GM23338 (cell line): ENCODE measurements around the gene CDH18. TPM values are rescaled to one million over a fixed set of nuclear protein-coding genes. Genes with fewer than 3 reads are reported as not detected.

ENCODE experiments used
- ATAC-seq: fragments of 200-7000 bp; cut with Tn5 transposase; 3 replicates; pipeline ENCODE4 v1.9.1; 2020
- DNase-seq: peaks from one replicate; pipeline ENCODE4 v3.0.0-alpha.2; 2015; ENCODE audit warnings: low spot score
- H2AFZ ChIP-seq: fragments of 200-600 bp; sonication (generic); 2 replicates; pipeline ENCODE4 v1.8.0; 2016; ENCODE audit warnings: antibody characterized with exemption, mild to moderate bottlenecking, moderate library complexity
- H3F3A ChIP-seq: fragments of 200-600 bp; sonication (generic); replicated peaks from 2 replicates; pipeline ENCODE4 v1.8.0; 2017; ENCODE audit warnings: antibody characterized with exemption, mixed run types, low read depth
- H3K27ac ChIP-seq: fragments of 200-600 bp; sonication (generic); 2 replicates; pipeline ENCODE4 v1.6.1; 2016; ENCODE audit warnings: low read depth
- H3K27me3 ChIP-seq: fragments of 200-600 bp; sonication (generic); 2 replicates; pipeline ENCODE4 v1.8.0; 2016; ENCODE audit warnings: mild to moderate bottlenecking, mixed run types, moderate library complexity; ENCODE audit not compliant: insufficient read depth
- H3K36me3 ChIP-seq: fragments of 200-600 bp; sonication (generic); 2 replicates; pipeline ENCODE4 v1.8.0; 2016; ENCODE audit warnings: mild to moderate bottlenecking; ENCODE audit not compliant: insufficient read depth
- H3K4me1 ChIP-seq: fragments of 200-600 bp; sonication (generic); 2 replicates; pipeline ENCODE4 v1.8.0; 2016; ENCODE audit warnings: mild to moderate bottlenecking, moderate library complexity; ENCODE audit not compliant: insufficient read depth
- H3K4me2 ChIP-seq: fragments of 200-600 bp; sonication (generic); 2 replicates; pipeline ENCODE4 v1.7.1; 2017; ENCODE audit warnings: mixed run types
- H3K4me3 ChIP-seq: fragments of 200-600 bp; sonication (generic); 2 replicates; pipeline ENCODE4 v1.6.1; 2016; ENCODE audit warnings: mixed run types
- H3K79me2 ChIP-seq: fragments of 200-600 bp; sonication (generic); replicated peaks from 2 replicates; pipeline ENCODE4 v1.8.0; 2017; ENCODE audit warnings: mild to moderate bottlenecking; ENCODE audit not compliant: insufficient read depth
- H3K9me2 ChIP-seq: fragments of 200-600 bp; sonication (generic); 2 replicates; pipeline ENCODE4 v1.8.0; 2017; ENCODE audit not compliant: insufficient read depth
- H4K20me1 ChIP-seq: fragments of 200-600 bp; sonication (generic); replicated peaks from 2 replicates; pipeline ENCODE4 v1.8.0; 2017; ENCODE audit warnings: mild to moderate bottlenecking; ENCODE audit not compliant: insufficient read depth
- H3K27ac Mint-ChIP-seq: 2 replicates; pipeline ENCODE4 v1.8.0; 2020; ENCODE audit warnings: inconsistent platforms, mild to moderate bottlenecking, moderate library complexity, mixed read lengths
- H3K27me3 Mint-ChIP-seq: 3 replicates; pipeline ENCODE4 v1.8.0; 2022; ENCODE audit warnings: low read depth, mild to moderate bottlenecking, moderate library complexity, mixed read lengths, inconsistent platforms; ENCODE audit not compliant: insufficient read depth, poor library complexity
- H3K36me3 Mint-ChIP-seq: 3 replicates; pipeline ENCODE4 v1.8.0; 2021; ENCODE audit warnings: low read depth, mild to moderate bottlenecking, inconsistent platforms, moderate library complexity, mixed read lengths
- H3K4me1 Mint-ChIP-seq: 3 replicates; pipeline ENCODE4 v1.8.0; 2020; ENCODE audit warnings: mild to moderate bottlenecking, inconsistent platforms, mixed read lengths
- H3K4me3 Mint-ChIP-seq: 3 replicates; pipeline ENCODE4 v1.8.0; 2021; ENCODE audit warnings: moderate library complexity, mild to moderate bottlenecking, inconsistent platforms, mixed read lengths
- H3K9me3 Mint-ChIP-seq: 3 replicates; pipeline ENCODE4 v1.8.0; 2020; ENCODE audit warnings: moderate library complexity, mild to moderate bottlenecking, inconsistent platforms, mixed read lengths
- CTCF ChIP-seq, 2 experiments: fragments of 200-600 bp in 1 of 2; sonication (generic) in 1 of 2; conservative IDR thresholded peaks; 2 replicates each; pipeline versions ENCODE4 v1.5.1 to v1.6.1; 2016 to 2017; ENCODE audit warnings: antibody characterized with exemption in 2 of 2, low read depth in 2 of 2, mild to moderate bottlenecking in 2 of 2, moderate library complexity in 1 of 2
- EZH2 ChIP-seq: fragments of 200-600 bp; sonication (generic); IDR thresholded peaks from one replicate; pipeline ENCODE4 v1.8.0; 2017; ENCODE audit warnings: antibody characterized with exemption, mild to moderate bottlenecking, low read depth; ENCODE audit not compliant: unreplicated experiment
- EZH2phosphoT487 ChIP-seq: fragments of 200-600 bp; sonication (generic); IDR thresholded peaks from one replicate; pipeline ENCODE4 v1.8.1; 2018; ENCODE audit warnings: antibody characterized with exemption; ENCODE audit not compliant: unreplicated experiment
- POLR2AphosphoS5 ChIP-seq: IDR thresholded peaks from 2 replicates; pipeline ENCODE4 v1.6.1; 2016; ENCODE audit warnings: antibody characterized with exemption, low read depth
- STAT1 ChIP-seq: IDR thresholded peaks from one replicate; pipeline ENCODE4 v1.6.1; 2016; ENCODE audit warnings: antibody characterized with exemption; ENCODE audit not compliant: unreplicated experiment
- ZNF114 ChIP-seq: fragments of 250-450 bp; sonication (Bioruptor Pico); IDR thresholded peaks from 2 replicates; pipeline ENCODE4 v1.5.0; 2020; ENCODE audit warnings: mild to moderate bottlenecking, moderate library complexity
- ZNF462 ChIP-seq: fragments of 250-450 bp; sonication (Bioruptor Pico); IDR thresholded peaks from 2 replicates; pipeline ENCODE4 v1.5.0; 2020; ENCODE audit warnings: mild to moderate bottlenecking, moderate library complexity
- polyA plus RNA-seq: library from polyadenylated mRNA; unstranded; fragments of >200 nt; fragmentation: Nextera tagmentation; extraction: Ambion mirVana; gene quantifications from 2 replicates; pipeline ENCODE4 v1.2.1, GENCODE V29; 2016
- total RNA-seq: library from RNA; depleted of rRNA; stranded (reverse); fragments of >200 nt; shearing (Covaris generic); gene quantifications from 2 replicates; pipeline ENCODE4 v1.2.3, GENCODE V29; 2014

Gene CDH18
- total and polyA plus RNA-seq, 2 experiments from 2014 or later: 1.3 TPM; not detected in 1

GRCh38 chr5:19837536-19838174, 150.3 kb downstream of the CDH18 start (continued):
- TF ChIP-seq ZNF462 (no peak), ZNF114 (CRISPR knock-in tag) (no peak), CTCF (conservative IDR thresholded peaks at IDR 0.05; ENCODE audit: low read depth in 2 of 2) (no peak), STAT1 (no peak)

GRCh38 chr5:19835442-19835841, 152.6 kb downstream of the CDH18 start:
- ATAC-seq (no peak), DNase-seq (no peak)
- H3K4me3 ChIP-seq: no peak overlapping the region
- no peaks in the 10 kb centered on the region for H3K9me2 ChIP-seq
- H3K4me2 ChIP-seq: no peak overlapping the region
- H4K20me1 ChIP-seq: no peaks in the 10 kb centered on the region
- H2AFZ ChIP-seq: no peak overlapping the region
- no peaks in the 10 kb centered on the region for H3K4me1 Mint-ChIP-seq
- no peaks in the 10 kb centered on the region for H3K79me2 ChIP-seq
- H3K27ac ChIP-seq: no peak overlapping the region
- H3K36me3 Mint-ChIP-seq: peaks cover 16% of the 10 kb centered on the region; the same call in 2 of the 3 replicates
- H3K36me3 ChIP-seq: no peaks in the 10 kb centered on the region
- H3K4me3 Mint-ChIP-seq: no peak overlapping the region
- no peaks in the 10 kb centered on the region for H3K27me3 ChIP-seq
- H3K4me1 ChIP-seq: no peaks in the 10 kb centered on the region
- H3K9me3 Mint-ChIP-seq: peaks cover 14% of the 10 kb centered on the region
- no peaks in the 10 kb centered on the region for H3F3A ChIP-seq
- no peaks in the 10 kb centered on the region for H3K27me3 Mint-ChIP-seq
- H3K27ac Mint-ChIP-seq: no peak overlapping the region
- TF ChIP-seq EZH2phosphoT487 (no peak), POLR2AphosphoS5 (no peak), STAT1 (no peak), CTCF (conservative IDR thresholded peaks at IDR 0.05; ENCODE audit: low read depth in 2 of 2) (no peak), EZH2 (no peak), ZNF114 (CRISPR knock-in tag) (no peak)
